GM21723 (cell line): Measurements from ENCODE around the gene GMFB.
"Not testable (repeated sequence)": the region's sequence is repeated elsewhere in the genome, so short reads cannot be mapped to it uniquely, and the experiment has no call there.

ENCODE experiments used
- ATAC-seq: cut with Tn5 transposase; IDR thresholded peaks from one replicate; pipeline ENCODE4 v1.9.1; 2021; ENCODE audit warnings: mild to moderate bottlenecking, moderate library complexity; ENCODE audit not compliant: unreplicated experiment

GMFB gene

GRCh38 chr14:54462048-54462447, 26.7 kb downstream of the GMFB start:
- no peak for ATAC-seq

- no peak for ATAC-seq
These were observed 29.7 kb downstream of the GMFB start for GRCh38 chr14:54459106-54459505.

GRCh38 chr14:54458536-54458935, 30.2 kb downstream of the GMFB start:
- not testable (repeated sequence) for ATAC-seq

DNA sequence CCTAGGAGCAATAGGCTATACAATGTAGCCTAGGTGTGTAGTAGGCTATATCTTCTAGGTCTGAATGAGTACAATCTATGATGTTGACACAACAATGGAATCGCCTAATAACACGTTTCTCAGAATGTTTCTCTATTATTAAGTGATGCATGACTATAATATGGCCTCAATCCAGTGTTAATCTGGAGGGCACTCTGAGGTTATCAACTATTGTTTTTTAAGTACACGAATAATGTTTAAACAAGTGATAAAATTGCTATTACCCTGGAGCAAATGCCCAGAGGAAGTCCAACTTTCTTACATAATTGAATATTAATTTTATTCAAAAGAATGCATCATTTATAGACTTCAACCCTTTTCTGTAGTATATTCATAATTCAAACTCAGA, 31.2 kb downstream of the GMFB start:
- ATAC-seq: no peak

DNA sequence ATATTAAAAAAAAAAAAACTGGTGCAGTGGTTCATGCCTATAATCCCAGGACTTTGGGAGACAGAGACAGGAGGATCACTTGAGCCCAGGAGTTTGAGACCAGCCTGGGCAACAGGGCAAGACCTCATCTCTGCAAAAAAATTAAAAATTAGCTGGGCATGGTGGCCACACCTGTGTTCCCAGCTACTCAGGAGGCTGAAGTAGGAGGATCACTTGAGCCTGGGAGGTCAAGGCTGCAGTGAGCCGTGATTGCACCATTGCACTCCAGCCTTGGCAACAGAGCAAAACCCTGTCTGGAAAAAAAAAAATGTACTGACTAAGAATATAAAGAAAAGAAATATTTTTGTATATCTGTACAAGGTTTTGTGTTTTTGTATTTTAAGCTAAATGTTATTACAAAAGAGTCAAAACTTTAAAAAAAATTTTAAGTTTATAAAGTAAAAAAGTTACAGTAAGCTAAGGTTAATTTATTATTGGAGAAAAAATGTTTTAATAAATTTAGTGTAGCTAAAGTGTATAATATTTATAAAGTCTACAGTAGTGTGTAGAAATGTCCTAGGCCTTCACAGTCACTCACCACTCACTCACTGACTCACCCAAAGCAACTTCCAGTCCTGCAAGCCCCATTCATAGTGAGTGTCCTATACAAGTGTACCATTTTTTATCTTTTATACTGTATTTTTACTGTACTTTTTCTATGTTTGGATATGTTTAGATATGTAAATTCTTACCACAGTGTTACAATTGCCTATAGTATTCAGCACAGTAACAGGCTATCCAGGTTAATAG, 31.8 kb downstream of the GMFB start:
- not testable (repeated sequence) for ATAC-seq

DNA sequence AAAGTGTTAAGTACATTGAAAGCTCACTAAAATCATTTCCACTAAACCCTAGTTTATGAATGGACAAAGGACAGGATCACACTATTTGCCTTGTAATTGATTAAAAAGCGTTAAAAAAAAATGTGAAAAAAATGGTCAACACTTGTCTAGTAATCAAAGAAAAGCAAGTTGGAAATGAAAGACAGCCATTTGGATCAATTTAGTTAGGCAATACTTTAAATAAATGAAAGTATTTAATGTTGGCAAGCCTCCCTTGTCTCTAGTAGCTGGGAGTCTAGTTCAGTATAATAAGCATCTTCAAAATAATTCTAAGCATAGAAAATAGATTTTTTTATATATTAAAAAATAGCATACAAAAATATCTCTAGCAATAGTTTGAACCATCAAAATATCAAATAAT, 33.4 kb downstream of the GMFB start:
- ATAC-seq: no peak

- not testable (repeated sequence) for ATAC-seq
These were observed 34.8 kb downstream of the GMFB start for GRCh38 chr14:54453990-54454389.

DNA sequence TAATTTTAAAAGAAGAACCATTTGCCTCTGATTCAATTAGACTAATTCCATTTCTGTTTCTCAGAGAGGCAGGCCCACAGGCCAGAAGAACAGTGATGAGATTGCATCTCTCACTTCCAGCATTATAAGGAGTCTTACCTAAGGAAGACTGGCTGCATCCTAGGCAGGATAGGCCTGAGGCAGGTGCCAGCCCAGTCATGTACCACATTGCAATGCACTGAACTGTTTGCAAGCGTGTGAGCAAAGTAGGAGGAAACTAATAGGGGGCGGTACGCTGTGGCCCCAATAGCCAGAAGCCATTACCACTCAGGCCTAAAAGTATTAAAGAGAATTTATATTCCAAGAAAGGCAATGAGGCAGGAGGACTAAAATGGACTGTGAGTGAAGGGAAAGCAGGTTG, 35.5 kb downstream of the GMFB start:
- ATAC-seq: no peak

DNA sequence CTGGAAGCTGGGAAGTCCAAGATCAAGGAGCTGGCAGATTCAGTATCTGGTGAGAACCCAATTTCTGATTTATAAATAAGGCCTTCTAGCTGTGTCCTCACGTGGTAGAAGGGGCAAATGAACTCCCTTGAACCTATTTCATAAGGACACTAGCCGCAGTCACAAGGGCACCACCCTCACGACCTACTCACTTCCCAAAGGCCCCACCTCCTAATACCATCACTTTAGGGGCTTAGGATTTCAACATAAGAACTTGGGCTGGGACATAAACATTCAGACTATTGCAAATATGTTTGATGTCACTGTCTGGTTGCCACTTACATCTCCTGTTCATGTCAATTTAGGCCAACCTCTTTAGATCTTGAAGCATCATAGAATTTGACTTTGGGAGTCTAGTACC, 36.8 kb downstream of the GMFB start:
- no peak for ATAC-seq

DNA sequence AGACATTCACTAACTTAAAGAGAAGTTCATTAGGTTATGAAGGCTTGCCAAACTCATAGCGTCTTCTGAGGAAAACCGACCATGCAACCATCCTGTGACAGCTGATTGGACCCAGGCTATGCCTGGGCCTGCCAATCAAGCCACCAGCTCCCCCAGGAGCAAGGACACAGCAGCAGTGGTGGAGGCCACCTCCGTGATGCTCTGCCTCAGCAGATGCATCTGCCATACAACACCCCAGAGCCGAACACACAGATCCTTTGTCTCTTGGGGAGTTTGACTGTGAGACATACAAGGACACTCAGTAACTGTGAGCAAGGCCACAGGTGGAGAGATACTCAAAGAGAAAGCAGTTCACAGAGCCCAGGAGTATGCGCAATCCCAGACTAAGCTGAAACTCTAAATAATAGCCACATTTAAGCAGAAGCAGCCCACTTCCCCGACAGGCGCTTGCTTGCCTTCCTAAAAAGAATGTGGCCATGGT, 37.6 kb downstream of the GMFB start:
- ATAC-seq: no peak

GRCh38 chr14:54450535-54450934, 38.2 kb downstream of the GMFB start:
- peak; percentile 84 for ATAC-seq

GRCh38 chr14:54447231-54447692, 41.5 kb downstream of the GMFB start:
- no peak for ATAC-seq

DNA sequence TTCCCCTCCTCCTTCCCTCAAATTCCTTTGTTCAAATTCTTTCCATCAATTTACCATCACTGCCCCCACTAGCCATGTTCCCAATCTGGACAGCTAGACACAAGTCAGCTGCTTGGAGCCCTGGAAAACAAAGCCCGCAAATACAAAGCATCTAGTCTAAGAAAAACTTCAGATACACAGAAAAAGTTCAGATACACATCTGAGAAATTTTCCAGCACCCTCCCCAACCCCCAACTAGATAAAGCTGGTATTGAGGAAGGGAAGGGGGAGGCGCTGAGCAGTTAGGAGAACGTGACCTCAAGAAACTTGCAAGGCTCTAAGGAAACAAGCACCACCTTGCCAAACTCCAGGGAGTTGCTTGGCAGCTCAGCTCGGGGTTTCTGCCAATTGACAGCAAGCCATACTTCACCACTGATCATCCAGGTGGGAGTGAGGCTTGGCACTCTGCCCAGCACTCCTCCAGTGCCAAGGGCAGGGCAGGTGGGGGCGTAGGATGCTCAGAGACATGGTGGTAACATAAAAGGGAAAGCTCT, 42.6 kb downstream of the GMFB start:
- no peak for ATAC-seq

GRCh38 chr14:54444681-54445080, 44.1 kb downstream of the GMFB start:
- ATAC-seq: no peak

DNA sequence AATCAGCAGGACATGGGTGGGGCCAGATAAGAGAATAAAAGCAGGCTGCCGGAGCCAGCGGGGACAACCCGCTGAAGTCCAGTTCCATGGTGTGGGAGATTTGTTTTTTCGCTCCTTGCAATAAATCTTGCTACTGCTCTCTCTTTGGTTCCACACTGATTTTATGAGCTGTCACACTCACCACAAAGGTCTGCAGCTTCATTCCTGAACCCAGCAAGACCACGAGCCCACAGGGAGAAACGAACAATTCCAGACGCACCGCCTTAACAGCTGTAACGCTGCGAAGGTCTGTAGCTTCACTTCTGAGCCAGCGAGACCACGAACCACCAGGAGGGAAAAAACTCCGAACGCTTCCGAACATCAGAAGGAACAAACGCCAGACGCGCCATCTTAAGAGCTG, 44.8 kb downstream of the GMFB start:
- no peak for ATAC-seq

DNA sequence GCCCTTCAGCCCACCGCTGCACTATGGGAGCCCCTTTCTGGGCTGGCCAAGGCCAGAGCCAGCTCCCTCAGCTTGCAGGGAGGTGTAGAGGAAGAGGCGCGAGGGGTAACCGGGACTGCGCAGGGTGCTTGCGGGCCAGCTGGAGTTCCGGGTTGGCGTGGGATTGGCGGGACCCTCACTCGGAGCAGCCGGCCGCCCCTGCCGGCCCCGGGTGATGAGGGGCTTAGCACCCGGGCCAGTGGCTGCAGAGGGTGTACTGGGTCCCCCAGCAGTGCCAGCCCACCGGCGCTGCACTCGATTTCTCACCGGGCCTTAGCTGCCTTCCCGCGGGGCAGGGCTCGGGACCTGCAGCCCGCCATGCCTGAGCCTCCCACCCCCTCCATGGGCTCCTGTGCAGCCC, 45.8 kb downstream of the GMFB start:
- not testable (repeated sequence) for ATAC-seq

GRCh38 chr14:54440873-54441868, 47.6 kb downstream of the GMFB start, which contains the start of gene CNIH1:
TSS of gene CNIH1 (minus strand) at chr14:54441374. CDS start at chr14:54441327, 47 bp downstream.
- peak; percentile 95 for ATAC-seq

DNA sequence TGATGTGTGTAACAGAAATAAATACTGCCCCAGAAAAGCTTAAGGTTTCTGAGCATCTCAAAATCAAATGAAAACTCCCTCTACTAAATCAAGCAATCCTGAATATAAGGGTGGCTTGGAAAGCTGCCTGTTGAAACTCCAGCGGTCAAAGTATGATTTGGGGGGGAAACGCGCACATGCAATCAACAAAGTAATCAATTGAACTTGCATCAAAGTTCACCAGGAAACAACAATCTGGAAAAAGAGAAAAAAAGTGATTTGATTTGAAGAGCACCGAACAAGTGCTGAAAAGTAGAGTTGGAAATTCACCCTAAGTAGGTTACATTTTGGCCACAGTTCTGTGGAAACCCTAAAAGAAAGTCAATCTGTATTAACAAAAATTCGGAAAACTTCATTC, 48.3 kb downstream of the GMFB start:
- ATAC-seq: no peak

DNA sequence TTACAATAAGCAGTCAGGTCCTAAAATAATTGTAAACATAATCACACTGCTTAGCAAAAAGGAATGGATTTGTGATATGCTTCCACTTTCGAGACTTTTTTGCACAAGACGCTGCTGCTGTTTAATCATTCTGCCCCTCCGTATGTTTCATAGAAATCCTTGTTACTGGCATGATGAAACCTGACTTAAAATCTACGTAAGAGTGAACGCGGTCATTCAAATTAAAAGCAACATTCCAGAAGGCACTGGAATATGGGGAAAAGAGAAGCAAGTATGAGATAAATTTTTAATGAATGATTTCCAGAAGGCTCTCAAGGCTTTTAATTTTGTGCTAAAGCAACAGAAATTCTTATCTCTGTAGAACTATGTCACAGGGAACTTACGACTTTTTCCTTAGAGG, 48.7 kb downstream of the GMFB start:
- no peak for ATAC-seq

DNA sequence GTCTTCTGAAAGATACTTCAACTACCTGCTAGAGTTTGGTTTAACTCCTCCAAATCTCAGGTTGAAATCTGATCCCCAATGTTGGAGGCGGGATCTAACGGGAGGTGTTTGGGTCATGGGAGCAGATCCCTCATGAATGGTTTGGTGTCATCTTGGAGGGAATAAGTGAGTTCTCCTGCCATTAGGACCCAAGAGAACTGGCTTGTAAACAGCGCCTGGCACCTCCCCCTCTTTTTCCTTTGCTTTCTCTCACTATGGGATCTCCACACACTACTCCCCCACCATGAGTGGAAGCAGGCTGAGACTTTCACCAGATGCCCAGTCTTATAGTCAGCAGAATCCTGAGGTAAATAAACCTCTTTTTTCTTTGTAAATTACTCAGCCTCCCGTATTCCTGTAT, 50.1 kb downstream of the GMFB start:
- ATAC-seq: no peak

DNA sequence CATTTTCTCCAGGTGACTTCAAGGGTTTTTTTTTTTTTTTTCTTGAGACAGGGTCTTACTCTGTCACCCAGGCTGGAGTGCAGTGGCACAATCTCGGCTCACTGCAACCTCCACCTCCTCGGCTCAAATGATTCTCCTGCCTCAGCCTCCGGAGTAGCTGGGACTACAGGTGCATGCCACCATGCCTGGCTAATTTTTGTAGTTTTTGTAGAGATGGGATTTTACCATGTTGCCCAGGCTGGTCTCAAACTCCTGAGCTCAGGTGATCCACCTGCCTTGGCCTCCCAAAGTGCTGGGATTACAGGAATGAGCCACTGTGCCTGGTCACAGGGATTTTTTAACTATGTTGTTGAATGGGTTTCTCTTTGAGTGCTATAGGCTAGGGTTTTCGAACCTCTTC, 50.8 kb downstream of the GMFB start:
- not testable (repeated sequence) for ATAC-seq
